ENCODE data around the gene VASH2.
"Not testable (repeated sequence)": the region's sequence is repeated elsewhere in the genome, so short reads cannot be mapped to it uniquely, and the experiment has no call there.

Gene VASH2

GRCh38 chr1:212913638-212914037 lies 36.7 kb upstream of the VASH2 start:
- not testable (repeated sequence) for H3K27me3 ChIP-seq (ENCODE audit: control insufficient read depth in 3 of 3, insufficient read depth in 3 of 3, low read depth in 1 of 3, low read length in 3 of 3); H4K8ac ChIP-seq (ENCODE audit: low read depth, low read length); DNase-seq (ENCODE audit: low spot score); H3K79me1 ChIP-seq (ENCODE audit: low read depth, low read length); H3K27ac ChIP-seq (replicated peaks; ENCODE audit: low read length); H3K23ac ChIP-seq (ENCODE audit: low read depth, low read length, poor library complexity); H3K4ac ChIP-seq (ENCODE audit: low read length); H3K14ac ChIP-seq (ENCODE audit: low read length); H3K9me3 ChIP-seq (replicated peaks in 1 of 2; ENCODE audit: control insufficient read depth in 2 of 2, insufficient read depth in 1 of 2, low read depth in 1 of 2, low read length in 2 of 2); H3K4me1 ChIP-seq (ENCODE audit: control insufficient read depth in 2 of 2, insufficient read depth in 1 of 2, low read depth in 1 of 2, low read length in 2 of 2); H2BK12ac ChIP-seq (ENCODE audit: low read length); H3K4me2 ChIP-seq (ENCODE audit: insufficient read depth, low read length, poor library complexity, severe bottlenecking); H3K4me3 ChIP-seq (ENCODE audit: low read length in 2 of 2); H2BK15ac ChIP-seq (ENCODE audit: low read length); H4K91ac ChIP-seq (ENCODE audit: low read depth, low read length, poor library complexity); H3K9ac ChIP-seq (ENCODE audit: low read depth, low read length, poor library complexity); H3K36me3 ChIP-seq (replicated peaks in 1 of 2; ENCODE audit: control insufficient read depth in 2 of 2, insufficient read depth in 2 of 2, low read length in 2 of 2); H2BK120ac ChIP-seq (ENCODE audit: low read depth, low read length); H2BK5ac ChIP-seq (ENCODE audit: low read length); H2AK5ac ChIP-seq (ENCODE audit: low read depth, low read length); H3K18ac ChIP-seq (ENCODE audit: low read length); H2AFZ ChIP-seq (ENCODE audit: low read length)
- WGBS, 2 donors (ENCODE audit: extremely low coverage in 2 of 2, insufficient read length in 2 of 2, insufficient replicate concordance in 1 of 2): 100% methylated on average over 1 of the region's 3 CpGs; no CpG with 5 or more reads in 1 of the 2 donors

- H2BK15ac ChIP-seq (ENCODE audit: low read length); H3K4me3 ChIP-seq (ENCODE audit: low read length in 2 of 2); H2BK120ac ChIP-seq (ENCODE audit: low read depth, low read length); H4K8ac ChIP-seq (ENCODE audit: low read depth, low read length); H3K9ac ChIP-seq (ENCODE audit: low read depth, low read length, poor library complexity); H3K14ac ChIP-seq (ENCODE audit: low read length); H3K23ac ChIP-seq (ENCODE audit: low read depth, low read length, poor library complexity); H2AFZ ChIP-seq (ENCODE audit: low read length); H3K27me3 ChIP-seq (ENCODE audit: control insufficient read depth in 3 of 3, insufficient read depth in 3 of 3, low read depth in 1 of 3, low read length in 3 of 3); H2BK12ac ChIP-seq (ENCODE audit: low read length); H3K4ac ChIP-seq (ENCODE audit: low read length); H3K79me1 ChIP-seq (ENCODE audit: low read depth, low read length); H4K91ac ChIP-seq (ENCODE audit: low read depth, low read length, poor library complexity); H3K36me3 ChIP-seq (replicated peaks in 1 of 2; ENCODE audit: control insufficient read depth in 2 of 2, insufficient read depth in 2 of 2, low read length in 2 of 2); H3K4me2 ChIP-seq (ENCODE audit: insufficient read depth, low read length, poor library complexity, severe bottlenecking); H3K4me1 ChIP-seq (ENCODE audit: control insufficient read depth in 2 of 2, insufficient read depth in 1 of 2, low read depth in 1 of 2, low read length in 2 of 2); H2AK5ac ChIP-seq (ENCODE audit: low read depth, low read length); H3K27ac ChIP-seq (replicated peaks; ENCODE audit: low read length); H3K18ac ChIP-seq (ENCODE audit: low read length); H3K9me3 ChIP-seq (replicated peaks in 1 of 2; ENCODE audit: control insufficient read depth in 2 of 2, insufficient read depth in 1 of 2, low read depth in 1 of 2, low read length in 2 of 2); DNase-seq (ENCODE audit: low spot score); H2BK5ac ChIP-seq (ENCODE audit: low read length): not testable (repeated sequence)
- no CpG with 5 or more reads among the region's 5 CpGs for WGBS, 2 donors (ENCODE audit: extremely low coverage in 2 of 2, insufficient read length in 2 of 2, insufficient replicate concordance in 1 of 2)
These were observed 36.2 kb upstream of the VASH2 start for GRCh38 chr1:212914110-212914509.

- no peak overlapping the region for H2BK15ac ChIP-seq (ENCODE audit: low read length)
- H3K36me3 ChIP-seq (replicated peaks in 1 of 2; ENCODE audit: control insufficient read depth in 2 of 2, insufficient read depth in 2 of 2, low read length in 2 of 2): no peaks in the 10 kb centered on the region
- H2BK120ac ChIP-seq (ENCODE audit: low read depth, low read length): no peak overlapping the region
- H3K9ac ChIP-seq (ENCODE audit: low read depth, low read length, poor library complexity): no peak overlapping the region
- peaks cover 3 to 9% of the 10 kb centered on the region in 2 donors for H3K4me1 ChIP-seq (ENCODE audit: control insufficient read depth in 2 of 2, insufficient read depth in 1 of 2, low read depth in 1 of 2, low read length in 2 of 2)
- H2BK5ac ChIP-seq (ENCODE audit: low read length): no peak overlapping the region
- H3K18ac ChIP-seq (ENCODE audit: low read length): no peak overlapping the region
- H3K14ac ChIP-seq (ENCODE audit: low read length): no peak overlapping the region
- no peaks in the 10 kb centered on the region for H3K79me1 ChIP-seq (ENCODE audit: low read depth, low read length)
- H3K4ac ChIP-seq (ENCODE audit: low read length): no peak overlapping the region
- no peak for DNase-seq (ENCODE audit: low spot score)
- no peaks in the 10 kb centered on the region for H3K9me3 ChIP-seq (replicated peaks in 1 of 2; ENCODE audit: control insufficient read depth in 2 of 2, insufficient read depth in 1 of 2, low read depth in 1 of 2, low read length in 2 of 2)
- peak overlapping the region in 1 of 2 donors; percentile 2 for H3K4me3 ChIP-seq (ENCODE audit: low read length in 2 of 2)
- H4K91ac ChIP-seq (ENCODE audit: low read depth, low read length, poor library complexity): no peak overlapping the region
- H3K27ac ChIP-seq (replicated peaks; ENCODE audit: low read length): no peak overlapping the region
- H2AFZ ChIP-seq (ENCODE audit: low read length): peak overlapping the region; percentile 79
- no peaks in the 10 kb centered on the region for H3K27me3 ChIP-seq (ENCODE audit: control insufficient read depth in 3 of 3, insufficient read depth in 3 of 3, low read depth in 1 of 3, low read length in 3 of 3)
- no peak overlapping the region for H2BK12ac ChIP-seq (ENCODE audit: low read length)
- H3K4me2 ChIP-seq (ENCODE audit: insufficient read depth, low read length, poor library complexity, severe bottlenecking): no peak overlapping the region
- no peak overlapping the region for H2AK5ac ChIP-seq (ENCODE audit: low read depth, low read length)
- no peak overlapping the region for H3K23ac ChIP-seq (ENCODE audit: low read depth, low read length, poor library complexity)
- no peak overlapping the region for H4K8ac ChIP-seq (ENCODE audit: low read depth, low read length)
- WGBS, 2 donors (ENCODE audit: extremely low coverage in 2 of 2, insufficient read length in 2 of 2, insufficient replicate concordance in 1 of 2): no CpG with 5 or more reads among the region's 3 CpGs
These were observed 35.6 kb upstream of the VASH2 start for GRCh38 chr1:212914789-212915188.

GRCh38 chr1:212915245-212916091 lies 34.9 kb upstream of the VASH2 start:
- no peak for DNase-seq (ENCODE audit: low spot score)
- peak overlapping the region; percentile 79 for H2AFZ ChIP-seq (ENCODE audit: low read length)
- no peak overlapping the region for H3K4ac ChIP-seq (ENCODE audit: low read length)
- no peak overlapping the region for H4K91ac ChIP-seq (ENCODE audit: low read depth, low read length, poor library complexity)
- no peak overlapping the region for H3K23ac ChIP-seq (ENCODE audit: low read depth, low read length, poor library complexity)
- no peak overlapping the region for H3K4me2 ChIP-seq (ENCODE audit: insufficient read depth, low read length, poor library complexity, severe bottlenecking)
- no peak overlapping the region for H3K18ac ChIP-seq (ENCODE audit: low read length)
- peak overlapping the region in 1 of 2 donors; percentile 2 for H3K4me3 ChIP-seq (ENCODE audit: low read length in 2 of 2)
- H3K14ac ChIP-seq (ENCODE audit: low read length): no peak overlapping the region
- no peak overlapping the region for H2BK12ac ChIP-seq (ENCODE audit: low read length)
- H3K27ac ChIP-seq (replicated peaks; ENCODE audit: low read length): no peak overlapping the region
- H4K8ac ChIP-seq (ENCODE audit: low read depth, low read length): no peak overlapping the region
- no peaks in the 10 kb centered on the region for H3K36me3 ChIP-seq (replicated peaks in 1 of 2; ENCODE audit: control insufficient read depth in 2 of 2, insufficient read depth in 2 of 2, low read length in 2 of 2)
- no peaks in the 10 kb centered on the region for H3K9me3 ChIP-seq (replicated peaks in 1 of 2; ENCODE audit: control insufficient read depth in 2 of 2, insufficient read depth in 1 of 2, low read depth in 1 of 2, low read length in 2 of 2)
- no peak overlapping the region for H2BK5ac ChIP-seq (ENCODE audit: low read length)
- H3K27me3 ChIP-seq (ENCODE audit: control insufficient read depth in 3 of 3, insufficient read depth in 3 of 3, low read depth in 1 of 3, low read length in 3 of 3): no peaks in the 10 kb centered on the region
- no peak overlapping the region for H3K9ac ChIP-seq (ENCODE audit: low read depth, low read length, poor library complexity)
- no peak overlapping the region for H2BK15ac ChIP-seq (ENCODE audit: low read length)
- H3K79me1 ChIP-seq (ENCODE audit: low read depth, low read length): no peaks in the 10 kb centered on the region
- no peak overlapping the region for H2BK120ac ChIP-seq (ENCODE audit: low read depth, low read length)
- no peak overlapping the region for H2AK5ac ChIP-seq (ENCODE audit: low read depth, low read length)
- WGBS, 2 donors (ENCODE audit: extremely low coverage in 2 of 2, insufficient read length in 2 of 2, insufficient replicate concordance in 1 of 2): no CpG with 5 or more reads among the region's 13 CpGs
- H3K4me1 ChIP-seq (ENCODE audit: control insufficient read depth in 2 of 2, insufficient read depth in 1 of 2, low read depth in 1 of 2, low read length in 2 of 2): peaks cover 3 to 9% of the 10 kb centered on the region in 2 donors

Data from neuronal stem cell (in vitro differentiated cells).